ENCODE measurements around the gene ESYT3. TPM values are rescaled to one million over a fixed set of nuclear protein-coding genes. Genes with fewer than 3 reads are reported as not detected.
A peak's percentile ranks its signal among the peaks of the same experiment; 100 is the strongest.

ESYT3 gene, protein sequence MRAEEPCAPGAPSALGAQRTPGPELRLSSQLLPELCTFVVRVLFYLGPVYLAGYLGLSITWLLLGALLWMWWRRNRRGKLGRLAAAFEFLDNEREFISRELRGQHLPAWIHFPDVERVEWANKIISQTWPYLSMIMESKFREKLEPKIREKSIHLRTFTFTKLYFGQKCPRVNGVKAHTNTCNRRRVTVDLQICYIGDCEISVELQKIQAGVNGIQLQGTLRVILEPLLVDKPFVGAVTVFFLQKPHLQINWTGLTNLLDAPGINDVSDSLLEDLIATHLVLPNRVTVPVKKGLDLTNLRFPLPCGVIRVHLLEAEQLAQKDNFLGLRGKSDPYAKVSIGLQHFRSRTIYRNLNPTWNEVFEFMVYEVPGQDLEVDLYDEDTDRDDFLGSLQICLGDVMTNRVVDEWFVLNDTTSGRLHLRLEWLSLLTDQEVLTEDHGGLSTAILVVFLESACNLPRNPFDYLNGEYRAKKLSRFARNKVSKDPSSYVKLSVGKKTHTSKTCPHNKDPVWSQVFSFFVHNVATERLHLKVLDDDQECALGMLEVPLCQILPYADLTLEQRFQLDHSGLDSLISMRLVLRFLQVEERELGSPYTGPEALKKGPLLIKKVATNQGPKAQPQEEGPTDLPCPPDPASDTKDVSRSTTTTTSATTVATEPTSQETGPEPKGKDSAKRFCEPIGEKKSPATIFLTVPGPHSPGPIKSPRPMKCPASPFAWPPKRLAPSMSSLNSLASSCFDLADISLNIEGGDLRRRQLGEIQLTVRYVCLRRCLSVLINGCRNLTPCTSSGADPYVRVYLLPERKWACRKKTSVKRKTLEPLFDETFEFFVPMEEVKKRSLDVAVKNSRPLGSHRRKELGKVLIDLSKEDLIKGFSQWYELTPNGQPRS
- total RNA-seq (under 1 TPM in 1 of 2 donors, not detected in 1; 0.40 TPM), total RNA-seq (0 reads per million in 2 donors)

DNA sequence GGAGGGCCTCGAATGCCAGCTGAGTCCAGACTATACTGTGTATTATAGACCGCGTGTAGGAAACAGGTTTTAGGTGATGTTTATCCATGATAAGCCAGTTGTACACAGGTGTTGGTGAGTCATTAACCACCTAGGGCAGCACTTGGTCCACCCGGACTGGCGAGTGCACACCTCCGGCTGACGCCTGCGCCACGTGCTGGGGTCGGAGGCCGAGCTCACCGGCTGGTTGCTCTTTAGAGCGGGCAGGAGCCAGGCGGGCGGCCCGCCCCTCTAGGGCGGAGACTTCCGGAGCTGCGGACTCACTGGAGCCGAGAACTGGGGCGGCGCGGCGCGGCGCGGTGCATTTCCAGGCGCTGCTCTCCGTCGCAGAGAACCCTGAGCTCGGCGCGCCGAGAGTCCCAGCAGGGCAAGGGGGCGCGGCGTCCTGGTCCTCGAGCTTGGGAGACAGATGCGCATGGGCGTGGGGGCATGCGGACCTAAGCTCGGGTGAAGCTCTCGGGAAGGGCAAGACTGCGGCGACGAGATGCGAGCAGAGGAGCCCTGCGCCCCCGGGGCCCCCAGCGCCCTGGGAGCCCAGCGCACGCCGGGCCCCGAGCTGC, at the start of gene ESYT3:
TSS of gene ESYT3 (plus strand) at position 341 of the 599 bp plus-strand sequence. CDS start at position 524, 183 bp downstream.
- no peak within 1 kb of the TSS for H3K27ac Mint-ChIP-seq
- DNase-seq = peak in 1 of 3 donors; percentile 7
- H3K36me3 Mint-ChIP-seq (ENCODE audit: low read depth) = peaks cover 2% of the 10 kb centered on the region
- no peaks in the 10 kb centered on the region for H3K9me3 ChIP-seq (ENCODE audit: control insufficient read depth, low read length, poor library complexity, severe bottlenecking)
- H3K4me1 Mint-ChIP-seq = peaks cover 8% of the 10 kb centered on the region
- peak within 1 kb of the TSS; percentile 82 for H3K4me3 Mint-ChIP-seq
- peaks cover 60% of the 10 kb centered on the region for H3K27me3 Mint-ChIP-seq
- ATAC-seq = peak; percentile 81

DNA sequence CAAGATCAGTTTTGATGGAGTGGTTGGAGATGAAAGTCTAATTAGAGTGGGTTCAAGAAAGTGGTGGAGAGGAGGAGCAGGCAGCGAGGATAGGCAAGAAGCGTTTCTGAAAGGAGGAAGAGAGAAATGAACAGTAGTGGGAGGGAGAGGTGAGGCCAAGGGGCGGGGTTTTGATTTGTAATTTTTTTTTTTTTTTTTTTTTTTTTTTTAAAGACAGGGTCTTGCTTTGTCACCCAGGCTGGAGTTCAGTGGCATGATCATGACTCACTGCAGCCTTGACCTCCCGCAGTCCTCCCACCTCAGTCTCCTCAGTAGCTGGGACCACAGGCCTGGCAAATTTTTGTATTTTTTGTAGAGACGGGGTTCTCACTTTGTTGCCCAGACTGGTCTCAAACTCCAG, 49.4 kb upstream of the ESYT3 start:
- DNase-seq (no peak), ATAC-seq (no peak)
- Mint-ChIP-seq H3K4me1 (no peaks in the 10 kb centered on the region), H3K27ac (no peak overlapping the region), H3K4me3 (no peak overlapping the region), H3K36me3 (ENCODE audit: low read depth) (peaks cover 6% of the 10 kb centered on the region), H3K27me3 (peaks cover 38% of the 10 kb centered on the region)
- no peaks in the 10 kb centered on the region for H3K9me3 ChIP-seq (ENCODE audit: control insufficient read depth, low read length, poor library complexity, severe bottlenecking)

DNA sequence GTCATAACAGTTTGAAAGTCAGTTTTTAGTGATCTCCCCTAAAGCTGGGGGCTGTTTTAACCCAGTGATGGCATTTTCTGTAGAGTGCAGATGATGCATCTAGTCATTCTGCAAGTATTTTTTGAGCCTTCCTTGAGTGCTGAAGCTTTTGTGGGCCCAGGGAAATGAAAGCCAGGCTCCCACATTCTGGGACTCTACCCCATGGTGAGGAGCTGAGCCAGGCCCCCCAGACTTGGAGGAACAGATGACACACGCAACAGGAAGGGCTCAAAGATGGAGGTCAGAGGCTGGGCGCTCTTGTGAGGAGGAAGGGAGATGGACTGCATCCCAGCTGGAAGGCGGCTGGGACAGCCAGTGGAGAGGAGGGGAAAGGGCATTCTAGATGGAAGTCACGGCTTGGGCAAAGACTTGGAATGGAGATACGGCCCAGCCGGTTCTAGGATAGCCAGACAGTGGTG, 45.2 kb upstream of the ESYT3 start:
- Mint-ChIP-seq H3K36me3 (ENCODE audit: low read depth) (peaks cover 3% of the 10 kb centered on the region), H3K27me3 (peaks cover 47% of the 10 kb centered on the region), H3K4me3 (no peak overlapping the region), H3K4me1 (no peaks in the 10 kb centered on the region), H3K27ac (no peak overlapping the region)
- no peak for DNase-seq
- no peaks in the 10 kb centered on the region for H3K9me3 ChIP-seq (ENCODE audit: control insufficient read depth, low read length, poor library complexity, severe bottlenecking)
- ATAC-seq = no peak

DNA sequence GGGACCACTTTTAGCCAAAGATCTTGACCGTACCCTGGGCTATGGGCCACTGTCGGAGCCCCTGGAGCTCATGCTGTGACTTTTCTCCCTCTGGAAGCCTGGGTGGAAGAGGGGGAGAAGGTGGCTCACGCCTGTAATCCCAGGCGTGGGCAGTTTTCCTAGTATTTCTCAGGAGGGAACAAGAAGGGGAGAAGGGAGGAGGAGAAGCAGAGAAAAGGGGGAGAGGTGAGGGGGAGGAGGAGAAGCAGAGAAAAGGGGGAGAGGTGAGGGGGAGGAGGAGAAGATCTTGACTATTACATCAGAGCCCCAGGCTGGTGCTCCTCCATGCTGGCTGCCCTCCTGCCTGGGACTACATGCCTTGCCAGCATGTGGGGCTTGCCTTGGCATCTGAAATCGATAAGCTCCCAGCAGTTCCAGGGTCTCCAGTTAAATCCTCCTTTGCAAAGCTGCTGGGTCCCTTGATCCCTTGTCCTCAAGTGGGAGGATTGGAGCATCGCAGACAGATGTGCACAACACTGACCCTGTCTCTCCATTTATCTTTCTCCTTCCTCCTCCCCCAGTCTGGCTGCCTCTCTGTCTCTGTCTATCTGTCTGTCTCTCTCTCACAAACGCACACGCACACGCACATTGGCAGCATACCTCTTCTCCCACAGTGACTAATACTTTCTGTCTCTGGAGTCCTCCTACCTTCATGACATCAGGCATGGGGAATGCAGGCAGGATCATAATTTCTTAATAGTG, 44.4 kb upstream of the ESYT3 start:
- Mint-ChIP-seq H3K4me1 (no peaks in the 10 kb centered on the region), H3K27ac (peak overlapping the region; percentile 59), H3K27me3 (peaks cover 42% of the 10 kb centered on the region), H3K36me3 (ENCODE audit: low read depth) (no peaks in the 10 kb centered on the region), H3K4me3 (no peak overlapping the region)
- DNase-seq = no peak
- H3K9me3 ChIP-seq (ENCODE audit: control insufficient read depth, low read length, poor library complexity, severe bottlenecking) = no peaks in the 10 kb centered on the region
- ATAC-seq = no peak

DNA sequence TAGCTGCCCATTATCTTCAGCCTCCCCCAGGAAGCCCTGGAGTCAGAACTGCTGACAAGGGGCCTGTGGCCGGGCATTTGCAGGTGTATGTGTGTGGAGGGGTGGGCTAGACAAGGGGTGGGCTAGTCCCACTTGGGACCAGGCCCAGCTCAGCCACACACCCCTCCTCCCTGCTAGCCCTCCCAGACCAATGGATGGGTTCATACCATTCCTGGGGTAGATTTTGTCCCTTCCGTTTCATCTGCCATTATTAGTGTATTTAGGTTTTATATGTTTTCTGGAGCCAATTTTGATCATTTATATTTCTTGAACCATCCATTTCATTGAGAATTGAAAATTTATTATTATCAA, 43.9 kb upstream of the ESYT3 start:
- Mint-ChIP-seq H3K4me1 (no peaks in the 10 kb centered on the region), H3K36me3 (ENCODE audit: low read depth) (no peaks in the 10 kb centered on the region), H3K27me3 (peaks cover 46% of the 10 kb centered on the region), H3K27ac (peak overlapping the region; percentile 59), H3K4me3 (no peak overlapping the region)
- DNase-seq (no peak), ATAC-seq (no peak)
- no peaks in the 10 kb centered on the region for H3K9me3 ChIP-seq (ENCODE audit: control insufficient read depth, low read length, poor library complexity, severe bottlenecking)

- Mint-ChIP-seq H3K4me3 (no peak overlapping the region), H3K36me3 (ENCODE audit: low read depth) (no peaks in the 10 kb centered on the region), H3K27me3 (peaks cover 40% of the 10 kb centered on the region), H3K4me1 (no peaks in the 10 kb centered on the region), H3K27ac (no peak overlapping the region)
- H3K9me3 ChIP-seq (ENCODE audit: control insufficient read depth, low read length, poor library complexity, severe bottlenecking) = no peaks in the 10 kb centered on the region
- no peak for DNase-seq
- no peak for ATAC-seq
Measured at GRCh38 chr3:138394156-138394555, 40.3 kb upstream of the ESYT3 start.

DNA sequence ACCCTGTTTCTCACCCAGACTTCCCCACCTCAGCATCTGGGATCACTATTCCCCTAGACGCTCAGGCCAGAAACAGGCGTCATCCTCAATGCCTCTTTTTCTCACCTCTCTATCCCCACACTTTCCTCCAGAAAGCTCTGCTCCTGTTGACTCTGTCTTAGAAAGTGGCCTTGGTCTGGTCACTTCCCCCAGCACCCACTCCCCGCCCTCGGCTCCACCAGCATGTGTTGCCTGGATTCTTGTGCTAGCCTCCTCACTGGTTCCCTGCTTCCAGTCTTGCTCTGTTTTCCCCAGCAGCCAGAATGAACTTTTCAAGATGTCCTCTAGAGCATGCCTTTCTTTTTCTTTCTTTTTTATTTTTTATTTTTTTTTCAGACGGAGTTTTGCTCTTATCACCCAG, 39.7 kb upstream of the ESYT3 start:
- H3K4me3 Mint-ChIP-seq = no peak overlapping the region
- ATAC-seq (no peak), DNase-seq (no peak)
- peaks cover 36% of the 10 kb centered on the region for H3K27me3 Mint-ChIP-seq
- no peaks in the 10 kb centered on the region for H3K36me3 Mint-ChIP-seq (ENCODE audit: low read depth)
- no peaks in the 10 kb centered on the region for H3K4me1 Mint-ChIP-seq
- H3K27ac Mint-ChIP-seq = no peak overlapping the region
- no peaks in the 10 kb centered on the region for H3K9me3 ChIP-seq (ENCODE audit: control insufficient read depth, low read length, poor library complexity, severe bottlenecking)

DNA sequence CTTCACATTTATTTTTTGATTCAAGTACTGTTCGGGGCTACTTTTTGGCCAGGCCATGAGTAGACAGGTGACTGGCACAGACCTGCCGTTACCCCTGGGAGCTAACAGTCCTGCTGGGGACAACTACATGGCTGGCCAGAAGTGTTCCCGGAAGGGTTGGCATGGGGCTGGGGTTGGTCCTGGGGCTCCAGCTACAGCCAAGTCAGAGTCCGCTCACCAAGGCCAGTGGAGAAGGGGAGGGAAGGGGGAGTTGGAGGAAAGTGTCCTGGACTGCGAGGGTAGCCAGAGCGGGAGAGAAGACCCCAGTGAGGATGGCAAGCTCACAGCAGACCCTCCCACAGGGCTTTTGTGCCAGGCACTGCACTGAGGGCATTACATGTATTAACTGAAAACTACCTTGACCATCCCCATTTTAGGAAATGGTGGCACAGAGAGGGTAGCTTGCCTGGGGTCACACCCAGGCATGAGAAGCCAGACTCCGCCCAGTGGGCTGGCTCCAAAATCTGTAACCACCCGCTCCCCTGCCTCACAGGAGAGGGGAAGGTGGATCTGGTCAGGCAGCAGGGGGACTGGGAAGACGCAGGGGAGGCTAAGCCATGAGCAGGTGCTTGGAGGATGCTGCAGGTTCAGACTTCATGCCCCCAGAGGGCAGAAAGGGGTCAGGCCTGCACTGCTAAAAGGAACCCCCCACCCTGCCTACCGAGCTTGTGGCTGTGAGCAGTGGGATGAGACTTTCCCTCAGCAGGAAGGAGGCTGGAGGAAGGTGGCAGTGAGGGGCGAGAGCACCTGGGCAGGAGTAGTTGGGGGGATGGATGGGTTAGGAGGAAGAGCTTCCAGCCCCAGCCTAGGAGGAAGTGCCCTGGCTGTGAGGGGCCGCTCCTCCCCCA, 38.3 kb upstream of the ESYT3 start:
- no peak overlapping the region for H3K27ac Mint-ChIP-seq
- H3K4me3 Mint-ChIP-seq = no peak overlapping the region
- DNase-seq (no peak), ATAC-seq (no peak)
- peaks cover 2% of the 10 kb centered on the region for H3K4me1 Mint-ChIP-seq
- no peaks in the 10 kb centered on the region for H3K36me3 Mint-ChIP-seq (ENCODE audit: low read depth)
- peaks cover 31% of the 10 kb centered on the region for H3K27me3 Mint-ChIP-seq
- H3K9me3 ChIP-seq (ENCODE audit: control insufficient read depth, low read length, poor library complexity, severe bottlenecking) = no peaks in the 10 kb centered on the region

GRCh38 chr3:138396752-138397410, 37.5 kb upstream of the ESYT3 start:
- H3K36me3 Mint-ChIP-seq (ENCODE audit: low read depth) = no peaks in the 10 kb centered on the region
- no peak overlapping the region for H3K27ac Mint-ChIP-seq
- ATAC-seq (no peak), DNase-seq (no peak)
- H3K4me3 Mint-ChIP-seq = no peak overlapping the region
- H3K9me3 ChIP-seq (ENCODE audit: control insufficient read depth, low read length, poor library complexity, severe bottlenecking) = no peaks in the 10 kb centered on the region
- H3K4me1 Mint-ChIP-seq = peaks cover 2% of the 10 kb centered on the region
- H3K27me3 Mint-ChIP-seq = peaks cover 39% of the 10 kb centered on the region

DNA sequence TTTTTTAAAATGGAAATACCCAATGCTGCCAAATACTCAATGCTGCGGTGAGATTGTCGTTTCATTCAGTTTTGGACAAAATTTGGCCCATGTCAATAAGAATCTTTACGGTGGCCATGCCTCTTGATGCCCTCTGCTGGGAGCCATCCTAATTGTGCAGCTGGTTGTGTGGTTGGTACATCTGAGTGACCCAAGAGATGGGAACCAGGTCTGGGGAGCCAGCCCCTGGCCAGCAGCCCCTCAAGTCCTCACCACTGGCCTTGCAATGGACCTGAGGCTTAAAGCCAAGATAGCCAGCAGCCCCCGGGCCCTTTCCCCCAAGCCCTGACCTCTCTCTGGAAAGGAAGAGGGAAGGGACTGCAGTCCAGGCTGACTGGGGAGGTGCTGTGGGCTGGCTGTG, 36.4 kb upstream of the ESYT3 start:
- ATAC-seq = no peak
- Mint-ChIP-seq H3K4me1 (peaks cover 2% of the 10 kb centered on the region), H3K27ac (no peak overlapping the region), H3K4me3 (no peak overlapping the region), H3K36me3 (ENCODE audit: low read depth) (no peaks in the 10 kb centered on the region), H3K27me3 (peaks cover 36% of the 10 kb centered on the region)
- no peaks in the 10 kb centered on the region for H3K9me3 ChIP-seq (ENCODE audit: control insufficient read depth, low read length, poor library complexity, severe bottlenecking)
- DNase-seq = no peak

DNA sequence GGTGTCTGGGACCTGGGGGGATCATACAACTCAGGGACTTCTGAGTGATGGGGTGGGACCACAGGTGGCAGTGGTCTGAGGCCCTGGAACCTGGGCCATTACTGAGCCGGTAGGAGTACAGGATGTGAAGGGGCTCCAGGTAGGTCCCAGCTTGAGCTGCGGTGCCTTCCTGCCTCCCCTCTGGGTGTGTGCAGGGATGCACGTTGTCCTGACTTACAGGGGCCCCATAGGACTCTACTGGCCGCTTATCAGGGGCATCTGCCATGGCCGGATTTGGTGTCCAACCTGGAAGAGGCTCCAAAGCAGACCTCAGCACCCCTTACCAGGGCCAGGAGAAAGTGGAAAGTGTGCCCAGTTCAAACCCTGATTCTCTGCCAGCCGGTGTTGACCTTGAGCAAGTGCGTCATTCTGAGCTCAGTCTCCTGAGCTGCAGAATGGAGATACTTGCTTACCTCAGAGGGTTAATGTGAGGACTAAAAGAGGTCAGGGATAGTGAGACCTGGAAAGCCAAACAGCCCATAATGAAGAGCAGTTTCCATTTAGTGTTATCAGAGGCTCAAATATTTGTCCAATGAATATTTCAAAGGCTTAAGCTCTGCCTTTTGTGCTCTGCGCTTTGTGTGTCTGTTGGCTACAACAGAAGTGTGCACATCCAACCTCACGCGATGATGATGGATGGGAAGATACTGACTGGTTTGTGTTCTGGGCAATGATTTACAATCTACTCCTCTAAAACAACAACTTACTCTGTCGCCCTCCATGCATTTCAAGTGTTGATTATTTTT, 35.4 kb upstream of the ESYT3 start:
- H3K27ac Mint-ChIP-seq = no peak overlapping the region
- H3K36me3 Mint-ChIP-seq (ENCODE audit: low read depth) = no peaks in the 10 kb centered on the region
- H3K4me3 Mint-ChIP-seq = no peak overlapping the region
- ATAC-seq (no peak), DNase-seq (no peak)
- peaks cover 3% of the 10 kb centered on the region for H3K4me1 Mint-ChIP-seq
- H3K27me3 Mint-ChIP-seq = peaks cover 36% of the 10 kb centered on the region
- no peaks in the 10 kb centered on the region for H3K9me3 ChIP-seq (ENCODE audit: control insufficient read depth, low read length, poor library complexity, severe bottlenecking)

All from T-helper 17 cell (primary cell).